Vagina (tissue), 2 donors: ENCODE data around the gene PLEK2. TPM values are rescaled to one million over a fixed set of nuclear protein-coding genes. Genes with fewer than 3 reads are reported as not detected.

Source experiments
- DNase-seq, 2 donors: peaks; one replicate each; pipeline ENCODE4 v3.0.0-alpha.2; 2017; ENCODE audit errors: extremely low spot score in 2 of 2
- H3K27ac ChIP-seq: fragments of 200-600 bp; sonication (generic); one replicate; pipeline ENCODE4 v1.5.1; 2019
- H3K27me3 ChIP-seq: fragments of 200-600 bp; sonication (generic); one replicate; pipeline ENCODE4 v1.5.1; 2019
- H3K36me3 ChIP-seq, 2 donors: fragments of 200-600 bp; sonication (generic); one replicate each; pipeline ENCODE4 v1.5.1; 2017 to 2019
- H3K4me1 ChIP-seq: fragments of 200-600 bp; sonication (generic); one replicate; pipeline ENCODE4 v1.5.1; 2019
- H3K4me3 ChIP-seq, 2 donors: fragments of 200-600 bp; sonication (generic); 1 replicate in 1 of 2; 2 replicates in 1 of 2; pipeline ENCODE4 v1.5.1; 2016 to 2019
- H3K9me3 ChIP-seq: fragments of 200-600 bp; sonication (generic); one replicate; pipeline ENCODE4 v1.5.1; 2019
- CTCF ChIP-seq, 3 experiments: fragments of 450-650 bp in 2 of 3; fragments of 200-600 bp in 1 of 3; sonication (generic) in 1 of 3; IDR thresholded peaks; one replicate each; pipeline ENCODE4 v1.5.1; 2017 to 2019; ENCODE audit warnings: antibody characterized with exemption in 3 of 3, mild to moderate bottlenecking in 2 of 3, moderate library complexity in 2 of 3
- POLR2A ChIP-seq, 2 donors: fragments of 450-650 bp; IDR thresholded peaks; one replicate each; pipeline ENCODE4 v1.6.1; 2017; ENCODE audit warnings: antibody characterized with exemption in 2 of 2, mild to moderate bottlenecking in 2 of 2, moderate library complexity in 2 of 2
- POLR2AphosphoS5 ChIP-seq, 2 donors: sonication (generic); formaldehyde crosslinking; IDR thresholded peaks; one replicate each; pipeline ENCODE4 v1.9.0; 2017; ENCODE audit warnings: antibody characterized with exemption in 2 of 2, mild to moderate bottlenecking in 2 of 2, low read depth in 1 of 2; ENCODE audit not compliant: insufficient read depth in 1 of 2
- intact Hi-C: fragments of 100-400 bp; cut with DNase I; formaldehyde crosslinking; loops from one replicate; pipeline ENCODE4 v1.15.1; 2023
- total RNA-seq: library from RNA; depleted of rRNA; stranded (reverse); fragments of >200 nt; gene quantifications from one replicate; pipeline ENCODE4 v1.2.3, GENCODE V29; 2016

PLEK2 gene
- total RNA-seq, 1 donor from 2014 or later: 4.4 TPM

GRCh38 chr14:67429510-67430205 lies 17.7 kb upstream of the PLEK2 start:
- Histone ChIP-seq H3K4me1 (no peaks in the 10 kb centered on the region), H3K36me3 (no peaks in the 10 kb centered on the region), H3K27me3 (no peaks in the 10 kb centered on the region), H3K9me3 (no peaks in the 10 kb centered on the region), H3K4me3 (no peak overlapping the region), H3K27ac (no peak overlapping the region)
- intact Hi-C loops: loop anchor here (10.0 kb wide), 1 partner anchor 145 kb away; no protein-coding TSS in a partner anchor
- no peak for TF ChIP-seq POLR2AphosphoS5 (IDR thresholded peaks at IDR 0.05; ENCODE audit: insufficient read depth in 1 of 2, low read depth in 1 of 2)
- no peak for TF ChIP-seq POLR2A (IDR thresholded peaks at IDR 0.05)
- TF ChIP-seq CTCF (IDR thresholded peaks at IDR 0.05): no peak
- DNase-seq: no peak

GRCh38 chr14:67428501-67429031 lies 16.6 kb upstream of the PLEK2 start:
- Histone ChIP-seq H3K27me3 (no peaks in the 10 kb centered on the region), H3K4me1 (no peaks in the 10 kb centered on the region), H3K27ac (no peak overlapping the region), H3K36me3 (no peaks in the 10 kb centered on the region), H3K4me3 (no peak overlapping the region), H3K9me3 (no peaks in the 10 kb centered on the region)
- TF ChIP-seq CTCF (IDR thresholded peaks at IDR 0.05) (no peak), POLR2AphosphoS5 (IDR thresholded peaks at IDR 0.05; ENCODE audit: insufficient read depth in 1 of 2, low read depth in 1 of 2) (no peak), POLR2A (IDR thresholded peaks at IDR 0.05) (no peak)
- intact Hi-C loops: loop anchor here (10.0 kb wide), 1 partner anchor 146 kb away; no protein-coding TSS in a partner anchor
- DNase-seq: no peak

- no peak for DNase-seq
- Histone ChIP-seq H3K4me1 (no peaks in the 10 kb centered on the region), H3K36me3 (no peaks in the 10 kb centered on the region), H3K27ac (no peak overlapping the region), H3K9me3 (no peaks in the 10 kb centered on the region), H3K4me3 (no peak overlapping the region), H3K27me3 (no peaks in the 10 kb centered on the region)
- peak in 2 of 3 experiments; percentile 53 to 71 for TF ChIP-seq CTCF (IDR thresholded peaks at IDR 0.05)
- TF ChIP-seq POLR2A (IDR thresholded peaks at IDR 0.05): no peak
- TF ChIP-seq POLR2AphosphoS5 (IDR thresholded peaks at IDR 0.05; ENCODE audit: insufficient read depth in 1 of 2, low read depth in 1 of 2): no peak
- intact Hi-C loops: loop anchor here (10.0 kb wide), 1 partner anchor 148 kb away; no protein-coding TSS in a partner anchor
Measured at GRCh38 chr14:67426983-67427606, 15.1 kb upstream of the PLEK2 start.

- Histone ChIP-seq H3K27me3 (no peaks in the 10 kb centered on the region), H3K27ac (no peak overlapping the region), H3K4me3 (no peak overlapping the region), H3K4me1 (no peaks in the 10 kb centered on the region), H3K9me3 (no peaks in the 10 kb centered on the region), H3K36me3 (no peaks in the 10 kb centered on the region)
- no peak for TF ChIP-seq POLR2A (IDR thresholded peaks at IDR 0.05)
- no peak for TF ChIP-seq POLR2AphosphoS5 (IDR thresholded peaks at IDR 0.05; ENCODE audit: insufficient read depth in 1 of 2, low read depth in 1 of 2)
- TF ChIP-seq CTCF (IDR thresholded peaks at IDR 0.05): no peak
- DNase-seq: no peak
- intact Hi-C loops: loop anchor here (10.0 kb wide), 1 partner anchor 149 kb away; no protein-coding TSS in a partner anchor
Measured at GRCh38 chr14:67426161-67426560, 14.2 kb upstream of the PLEK2 start.
